ENCODE data around the gene CKAP2L.
A peak's percentile ranks its signal among the peaks of the same experiment; 100 is the strongest.

The CKAP2L gene

DNA sequence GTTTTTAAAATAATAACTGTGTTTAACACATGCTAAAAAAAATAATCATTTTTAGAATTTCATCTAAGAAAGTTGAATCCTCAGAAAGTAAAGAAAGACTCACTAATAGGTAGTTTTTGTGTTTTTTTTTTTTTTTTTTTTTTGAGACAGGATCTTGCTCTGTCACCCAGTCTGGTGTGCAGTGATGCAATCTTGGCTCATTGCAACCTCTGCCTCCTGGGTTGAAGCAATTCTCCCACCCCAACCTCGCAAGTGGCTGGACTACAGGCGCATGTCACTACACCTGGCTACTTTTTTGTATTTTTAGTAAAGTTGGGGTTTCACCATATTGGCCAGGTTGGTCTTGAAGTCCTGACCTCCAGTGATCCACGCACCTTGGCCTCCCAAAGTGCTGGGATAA is 7.1 kb downstream of the CKAP2L start:
- DNase-seq, result no peak

DNA sequence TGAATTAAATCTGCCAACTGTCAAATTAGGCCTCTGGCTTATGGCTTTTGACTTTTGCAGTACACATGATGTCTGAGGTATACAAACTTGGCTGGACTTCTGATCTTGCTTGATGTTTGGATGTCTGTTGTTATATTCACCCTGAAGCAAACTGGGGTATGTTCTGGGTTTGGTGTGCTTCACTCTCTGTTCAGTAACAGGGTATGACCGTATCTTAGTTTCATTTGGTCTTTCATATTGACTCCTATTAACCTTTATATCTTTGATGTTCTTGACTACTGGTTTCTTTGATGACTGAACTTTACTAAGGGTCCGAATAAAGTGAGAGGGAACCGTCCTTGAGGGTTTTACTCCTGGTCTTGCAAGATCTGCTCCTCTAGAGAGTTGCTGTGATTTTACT is 8.2 kb downstream of the CKAP2L start:
- DNase-seq, result no peak

DNA sequence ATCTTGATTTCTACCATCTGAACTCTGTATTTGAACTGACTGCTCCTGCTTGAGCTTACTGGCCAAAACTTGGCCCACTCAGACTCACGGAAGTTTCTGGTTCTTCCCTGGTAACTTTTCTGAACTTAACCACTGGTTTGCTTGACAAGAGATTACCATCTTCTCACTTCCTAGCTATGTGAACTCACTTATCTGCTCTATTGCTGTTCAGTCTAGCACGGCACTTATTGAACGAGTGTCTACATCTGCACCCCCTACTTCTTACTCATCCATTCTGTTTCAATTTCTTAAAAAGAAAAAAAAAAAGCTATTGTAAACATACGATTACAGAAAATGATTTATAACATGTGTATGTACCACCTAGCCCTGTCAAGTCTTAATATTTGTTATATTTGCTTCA is 9.0 kb downstream of the CKAP2L start:
- no peak for DNase-seq

DNA sequence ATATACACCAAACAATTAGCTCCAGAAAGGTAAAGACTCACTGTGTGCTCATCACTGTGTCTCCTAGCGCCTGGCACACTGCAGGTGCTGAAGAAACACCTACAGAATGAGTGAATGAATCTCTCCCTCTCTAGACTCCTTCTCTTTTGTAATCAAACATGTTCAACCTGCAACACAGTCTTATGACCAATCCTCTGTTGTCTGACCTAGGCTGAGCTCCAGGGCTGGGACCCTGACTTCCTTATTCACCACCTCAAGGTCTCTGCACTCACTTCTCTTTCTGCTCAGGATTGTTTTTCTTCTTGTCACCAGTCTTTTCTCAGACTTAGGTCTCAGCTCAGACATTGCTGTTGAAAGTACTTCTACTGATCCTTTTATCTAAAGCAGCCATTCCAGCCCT is 9.8 kb downstream of the CKAP2L start:
- no peak for DNase-seq

DNA sequence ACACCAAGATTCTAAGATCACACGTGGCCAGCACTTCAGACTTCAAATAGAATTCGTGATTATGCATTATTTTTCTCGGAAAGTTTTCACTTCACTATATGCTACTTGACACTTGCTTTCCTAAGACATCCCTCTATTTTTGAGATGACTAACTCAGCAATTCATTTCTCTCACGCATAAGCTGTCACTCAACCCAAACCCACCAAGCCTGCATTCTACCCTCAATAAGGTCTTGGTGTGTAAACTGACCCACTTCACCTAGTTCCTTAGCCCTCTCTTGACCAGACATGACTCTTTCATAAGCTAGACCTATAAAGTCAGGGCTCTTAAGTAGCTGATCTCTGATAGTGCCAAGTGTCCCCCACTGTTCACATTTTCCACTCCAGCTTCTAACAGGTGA is 11.7 kb downstream of the CKAP2L start:
- no peak for DNase-seq

DNA sequence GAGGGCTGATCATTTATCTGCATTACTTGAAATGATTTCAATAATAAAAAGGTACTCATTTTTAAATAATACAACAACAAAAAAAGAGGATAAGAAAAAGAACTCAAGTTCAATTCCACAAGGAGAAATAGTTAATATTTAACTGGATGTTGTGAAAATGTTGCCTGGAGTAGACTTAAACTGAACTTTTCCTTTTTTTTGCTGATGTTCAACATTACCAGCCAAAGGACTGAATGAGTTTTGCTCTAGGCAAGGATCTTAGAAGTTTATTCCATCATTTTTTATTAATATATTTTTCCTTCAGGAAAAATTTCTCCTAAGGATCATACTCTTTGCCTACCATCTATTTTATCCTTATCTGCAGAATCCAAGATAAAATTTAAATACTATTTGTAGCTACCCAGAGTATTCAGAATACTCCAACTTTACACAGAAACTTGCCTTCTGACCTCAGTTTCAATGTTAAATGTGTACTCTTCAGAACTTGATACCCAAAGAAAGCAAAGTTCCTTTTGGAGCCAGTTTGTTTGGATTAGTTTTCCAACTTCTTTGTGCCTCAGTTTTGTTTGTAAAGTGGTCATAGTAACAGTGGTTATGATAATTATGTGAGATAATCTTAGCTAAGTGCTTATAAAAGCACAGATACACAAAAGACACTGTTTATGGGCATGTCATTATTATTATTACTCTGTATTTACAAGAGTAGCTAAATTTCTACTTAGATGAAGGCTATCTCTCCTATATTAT is 12.8 kb downstream of the CKAP2L start:
- no peak for DNase-seq

DNA sequence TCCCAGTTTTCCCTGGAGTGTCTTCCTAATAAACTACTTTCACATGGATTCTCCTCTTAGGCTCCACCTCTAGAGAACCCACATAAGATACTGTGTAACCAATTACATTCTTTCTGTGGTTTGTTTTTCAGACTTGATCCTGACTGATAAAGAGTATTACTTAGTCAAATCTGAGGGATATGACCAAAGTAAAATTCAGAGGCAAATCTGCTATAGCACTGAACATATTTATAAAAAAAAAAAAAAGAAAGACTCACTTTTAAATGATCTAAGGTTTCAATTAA is 13.9 kb downstream of the CKAP2L start:
- DNase-seq, result no peak

DNA sequence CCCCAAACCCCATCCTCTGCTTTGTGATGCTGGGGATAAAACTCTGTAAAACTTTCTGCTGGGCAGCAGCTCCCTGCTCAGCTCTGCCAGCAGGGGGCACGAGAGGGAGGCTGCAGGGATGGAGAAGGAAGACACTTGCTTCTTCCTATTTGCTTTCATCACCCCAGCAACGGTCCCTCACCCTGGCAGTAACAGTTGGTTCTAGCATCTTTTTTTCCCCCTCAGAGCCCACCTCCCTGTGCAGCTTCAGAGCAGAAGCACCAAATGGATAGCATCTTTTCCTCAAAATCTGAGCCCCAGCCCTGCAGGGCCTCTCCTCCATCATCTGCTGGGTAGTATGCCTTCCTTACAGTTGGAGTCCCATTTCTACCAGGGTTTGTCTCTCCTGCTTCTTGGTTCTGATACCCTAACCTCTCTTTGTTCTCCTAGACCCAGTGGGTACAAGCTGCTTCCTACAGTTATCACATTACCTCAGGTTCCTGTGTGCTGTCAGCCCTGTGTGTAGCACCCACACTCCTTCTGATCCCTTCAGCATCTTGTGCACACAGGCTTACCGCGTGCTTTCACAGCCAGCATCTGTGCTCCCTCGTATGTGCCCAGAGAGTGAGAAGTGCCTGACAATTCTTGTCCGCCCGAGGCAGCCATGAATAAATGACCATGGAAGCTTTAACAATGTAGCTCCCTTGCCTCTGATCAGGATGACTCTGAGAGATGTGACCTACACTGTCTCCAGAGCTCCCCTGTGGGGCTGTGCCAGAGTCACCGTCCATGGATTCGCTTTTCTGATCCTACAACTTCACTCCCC is 14.5 kb downstream of the CKAP2L start:
- DNase-seq, result peak; percentile 88

DNA sequence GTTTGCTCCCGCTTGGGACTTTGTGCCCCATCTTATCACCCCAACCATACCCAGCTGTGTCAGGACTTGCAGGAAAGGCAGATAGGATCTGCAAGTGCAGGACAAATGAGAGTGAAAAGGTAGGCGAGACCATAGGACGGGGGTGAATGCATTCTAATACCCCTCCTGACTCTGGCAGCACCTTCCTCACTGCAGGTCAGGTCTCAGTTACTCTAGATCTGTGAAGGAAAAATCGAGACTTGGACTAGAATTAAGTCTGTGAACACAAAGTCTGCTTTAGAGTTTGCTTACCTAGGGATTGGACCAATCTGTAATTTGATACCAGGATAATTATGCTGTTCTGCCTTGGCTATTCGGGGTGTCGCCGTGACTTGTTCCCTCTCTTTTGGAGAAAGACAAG is 23.9 kb downstream of the CKAP2L start:
- DNase-seq, result no peak

DNA sequence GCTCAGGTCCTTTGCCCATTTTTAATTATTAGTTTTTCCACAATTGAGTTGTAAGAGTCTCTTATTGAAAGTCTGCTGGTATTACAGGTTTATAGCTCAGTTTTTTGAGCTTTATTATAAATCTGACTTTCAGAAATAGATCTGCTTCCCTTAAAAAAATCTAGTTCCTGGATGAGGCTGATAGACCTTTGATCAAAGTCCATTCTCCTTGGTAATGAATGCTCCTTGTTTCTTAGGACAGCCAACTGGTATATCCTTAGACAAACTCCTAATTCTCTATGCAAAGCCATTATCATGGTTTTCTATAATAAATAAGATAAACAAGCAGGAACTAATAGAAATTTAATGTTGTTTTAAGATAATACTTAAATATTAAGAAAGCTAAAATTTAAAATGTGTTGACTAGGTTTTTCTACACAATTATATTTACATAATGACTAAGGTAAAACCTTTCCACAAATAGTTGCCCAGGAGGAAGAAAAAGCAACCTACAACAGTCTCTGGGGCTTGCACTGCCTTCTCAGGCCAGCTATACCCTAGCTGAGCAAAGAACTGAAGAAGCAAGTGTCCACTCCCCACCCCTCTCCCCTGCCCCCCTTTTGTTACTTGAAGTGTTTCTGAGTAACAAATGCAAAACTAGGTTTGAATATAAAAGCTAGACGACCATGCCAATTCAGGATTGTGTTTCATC is 26.7 kb downstream of the CKAP2L start:
- no peak for DNase-seq

DNA sequence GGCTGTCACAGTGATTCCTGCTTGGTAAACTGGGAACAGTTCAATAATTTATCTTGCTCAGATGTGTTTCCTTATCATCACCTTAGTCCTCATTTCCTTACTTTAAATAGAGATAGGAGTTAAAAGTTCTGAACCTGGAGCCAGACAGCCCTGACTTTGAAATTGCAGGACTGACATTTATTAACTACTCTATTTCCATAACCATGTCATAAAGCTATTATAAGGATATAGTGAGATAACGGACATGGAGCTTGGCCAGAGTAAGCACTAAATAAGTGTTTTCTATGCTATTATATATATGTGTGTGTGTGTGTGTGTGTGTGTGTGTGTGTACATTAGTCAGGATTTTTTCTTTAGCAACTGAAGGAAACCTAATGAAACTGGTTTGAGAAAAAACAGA is 30.5 kb downstream of the CKAP2L start:
- DNase-seq, result no peak

DNA sequence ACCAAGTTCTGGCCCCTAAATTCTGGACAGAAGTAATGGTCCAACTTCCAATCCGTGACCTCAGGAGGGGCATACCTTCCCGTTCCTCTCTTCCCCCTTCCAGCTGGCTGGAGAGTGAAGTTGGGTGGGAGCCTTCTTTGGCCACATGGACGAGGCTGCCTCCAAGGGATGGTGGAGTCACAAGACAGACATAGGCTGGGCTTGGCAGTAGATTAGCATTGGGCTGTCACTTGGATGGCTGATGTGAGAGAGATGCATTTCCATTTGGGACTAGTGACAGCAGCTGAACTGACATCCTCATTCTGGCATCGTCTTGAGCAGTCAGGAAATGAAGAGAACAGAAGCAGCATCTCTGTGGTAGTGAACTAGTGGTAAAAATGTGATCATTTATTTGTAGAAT is 31.0 kb downstream of the CKAP2L start:
- DNase-seq, result peak; percentile 45

DNA sequence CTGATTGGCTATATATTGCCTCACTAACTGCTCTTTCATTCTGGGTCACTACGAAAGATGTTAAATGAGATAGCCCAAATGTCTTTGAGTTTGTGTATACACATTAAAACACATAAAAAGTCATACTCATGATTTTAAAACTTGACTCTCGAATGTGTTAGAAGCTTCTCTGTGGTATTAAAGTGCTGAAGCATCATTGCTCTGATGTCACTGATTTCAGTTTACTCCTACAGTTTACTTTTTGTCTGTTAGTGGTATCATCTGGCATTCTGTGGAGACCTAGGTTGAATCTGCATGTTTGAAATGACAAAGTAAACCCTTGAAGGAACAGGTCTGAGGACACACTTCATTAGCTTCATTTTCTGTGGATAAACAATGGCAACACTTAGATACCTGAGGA is 32.9 kb downstream of the CKAP2L start:
- peak; percentile 1 for DNase-seq

DNA sequence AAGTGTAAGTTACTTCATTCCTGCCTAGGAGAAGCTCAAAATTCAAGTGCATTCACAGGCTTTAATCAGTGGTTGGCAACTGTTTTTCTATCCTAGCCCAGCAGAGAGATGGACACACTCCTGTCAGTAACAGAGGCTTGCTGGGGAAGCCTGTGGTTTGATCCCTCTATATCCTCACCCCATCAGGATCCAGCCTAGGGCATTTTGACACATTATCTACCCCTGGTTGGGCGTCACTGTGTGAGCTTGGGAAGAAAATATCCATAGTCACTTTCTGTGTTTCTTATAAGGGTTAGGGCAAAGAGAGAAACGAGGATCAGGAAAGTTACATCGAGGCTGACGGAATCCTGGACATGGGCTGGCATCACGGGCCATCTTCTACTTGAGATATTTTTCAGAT is 33.6 kb downstream of the CKAP2L start:
- peak; percentile 41 for DNase-seq

DNA sequence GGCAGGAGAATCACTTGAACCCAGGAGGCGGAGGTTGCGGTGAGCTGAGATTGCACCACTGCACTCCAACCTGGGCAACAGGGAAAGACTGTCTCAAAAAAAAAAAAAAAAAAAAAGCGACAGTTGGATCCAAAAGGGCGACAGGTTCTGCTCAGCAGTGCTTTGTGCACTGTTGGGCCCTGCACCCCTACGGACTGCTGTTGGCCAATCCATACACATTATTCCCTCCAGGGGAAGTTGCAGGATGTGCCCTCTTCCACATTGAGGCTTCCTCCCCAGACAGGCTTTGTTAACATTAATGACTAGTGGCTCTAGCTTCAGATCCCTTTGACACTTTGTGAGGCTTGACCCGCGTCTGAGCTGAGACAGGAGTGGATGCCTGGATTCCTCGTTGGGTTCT is 34.2 kb downstream of the CKAP2L start:
- peak; percentile 0 for DNase-seq

DNA sequence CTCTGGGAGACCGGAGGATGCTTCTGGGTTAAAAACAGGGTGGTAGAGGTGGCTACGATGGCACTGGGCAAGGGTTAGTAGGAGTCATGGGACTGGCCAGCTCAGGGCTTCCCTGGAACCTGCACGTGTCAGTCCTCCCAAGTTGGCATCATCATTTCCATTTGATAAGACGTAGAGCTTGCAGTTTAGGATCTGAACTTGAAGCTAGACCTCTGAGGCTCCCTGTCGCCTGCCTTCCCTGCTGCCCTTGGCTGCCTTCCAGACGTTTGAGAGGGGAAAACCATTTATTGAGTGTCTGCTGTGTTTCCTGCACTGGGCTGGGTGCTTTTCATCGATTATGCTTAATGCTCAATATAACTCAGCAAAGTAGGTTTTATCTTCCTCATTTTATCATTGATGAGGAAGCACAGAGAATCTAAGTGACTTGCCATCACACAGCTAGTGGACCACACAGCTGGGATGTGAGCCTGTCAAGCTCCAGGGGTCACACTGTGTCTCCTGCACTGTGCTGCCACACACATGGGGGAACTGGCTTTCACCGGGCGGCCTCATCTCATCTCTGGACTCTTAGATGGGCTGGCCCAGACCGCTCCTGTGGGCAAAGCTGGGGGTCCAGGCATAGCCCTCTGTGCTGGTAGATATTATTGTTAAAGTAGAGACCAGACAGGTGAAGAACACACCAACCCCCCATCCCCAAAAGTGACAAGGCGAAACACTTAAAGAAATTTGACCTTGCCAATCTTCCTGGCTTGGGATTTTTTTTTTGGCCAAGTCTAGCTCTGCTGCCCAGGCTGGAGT is 35.8 kb downstream of the CKAP2L start:
- no peak for DNase-seq

DNA sequence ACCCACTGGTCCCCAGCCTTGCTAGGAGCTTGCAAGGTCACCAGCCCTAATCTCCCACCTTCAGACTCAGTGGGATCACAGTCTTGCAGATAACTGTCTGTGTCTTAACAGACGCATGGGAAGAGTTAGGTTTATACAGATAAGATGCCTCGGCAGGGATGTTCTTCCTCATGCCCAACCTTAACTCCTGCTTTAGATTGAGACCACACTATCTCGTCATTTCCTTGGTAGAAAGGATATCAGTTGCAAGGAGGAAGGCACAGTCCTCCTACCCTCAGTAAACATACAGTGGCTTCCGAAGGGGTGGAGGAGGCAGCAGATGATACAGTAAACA is 36.4 kb downstream of the CKAP2L start:
- DNase-seq, result no peak

DNA sequence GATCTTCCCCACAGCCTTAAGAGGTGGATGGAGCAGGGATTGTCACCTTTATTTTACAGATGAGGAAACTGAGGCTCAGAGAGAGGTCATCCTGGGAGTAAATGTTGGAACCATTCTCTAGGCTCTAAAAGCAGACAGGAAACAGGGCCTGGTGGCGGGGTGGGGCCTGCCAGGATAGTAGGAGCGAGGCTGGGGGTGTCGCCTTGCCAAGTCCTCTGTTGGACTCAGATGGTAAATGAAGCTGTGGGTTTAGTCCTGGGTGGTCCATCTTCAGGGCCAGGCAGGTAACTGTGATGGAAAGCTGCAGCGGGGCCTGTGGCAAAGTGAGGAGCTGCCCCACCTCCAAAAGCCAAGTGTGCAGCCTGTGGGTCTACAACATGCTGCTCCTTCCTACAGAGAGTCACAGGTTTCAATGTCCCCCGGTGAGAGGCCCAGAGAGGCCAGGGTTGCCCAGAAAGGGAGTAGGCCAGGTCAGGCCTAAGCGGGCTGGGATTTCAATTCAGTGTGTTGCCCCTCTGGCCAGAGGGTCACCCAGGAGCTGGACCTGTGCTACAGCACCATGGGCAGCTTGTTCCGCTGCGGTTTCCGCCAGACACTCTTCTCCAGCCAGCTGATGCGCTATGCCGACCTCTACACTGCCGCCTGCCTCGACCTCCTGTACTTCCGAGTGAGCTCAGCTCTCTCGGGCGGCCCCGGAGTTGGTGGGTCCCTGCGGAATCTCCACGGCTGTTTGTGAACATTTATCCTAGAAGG is 37.0 kb downstream of the CKAP2L start:
- no peak for DNase-seq

DNA sequence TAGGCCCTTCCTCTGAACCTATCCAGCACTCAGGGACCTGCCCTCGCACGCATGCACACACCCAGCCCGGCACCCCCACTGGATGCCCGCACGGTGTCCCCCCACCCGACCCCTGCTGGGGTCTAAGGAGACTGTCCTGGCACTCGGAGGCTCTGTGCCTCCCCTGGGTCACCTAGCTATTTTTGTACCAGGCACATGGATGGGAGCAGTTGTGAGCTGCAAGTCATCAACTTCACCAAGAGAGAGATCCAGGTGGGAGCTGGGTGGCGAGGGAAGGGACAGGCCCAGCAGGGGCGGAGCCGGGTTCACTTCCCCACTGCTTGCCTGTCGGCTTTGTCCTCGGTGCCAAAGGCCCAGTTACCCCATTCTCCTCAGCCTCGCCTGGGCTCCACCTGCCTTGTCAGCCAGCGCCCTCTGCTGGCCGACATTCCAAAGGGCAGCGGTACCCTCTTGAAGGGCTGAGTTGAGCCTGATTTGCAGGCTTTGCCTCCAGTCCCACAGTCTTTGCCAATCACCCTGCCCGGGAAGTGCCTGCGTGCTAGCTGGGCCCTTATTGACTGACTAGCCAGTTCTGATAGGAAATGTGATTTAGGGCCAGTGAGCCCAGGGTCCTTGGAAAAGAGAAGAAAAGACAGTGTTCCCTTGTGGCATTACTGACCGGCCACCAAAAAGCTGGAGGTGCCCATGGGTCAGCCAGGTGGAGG is 37.8 kb downstream of the CKAP2L start:
- peak; percentile 97 for DNase-seq

DNA sequence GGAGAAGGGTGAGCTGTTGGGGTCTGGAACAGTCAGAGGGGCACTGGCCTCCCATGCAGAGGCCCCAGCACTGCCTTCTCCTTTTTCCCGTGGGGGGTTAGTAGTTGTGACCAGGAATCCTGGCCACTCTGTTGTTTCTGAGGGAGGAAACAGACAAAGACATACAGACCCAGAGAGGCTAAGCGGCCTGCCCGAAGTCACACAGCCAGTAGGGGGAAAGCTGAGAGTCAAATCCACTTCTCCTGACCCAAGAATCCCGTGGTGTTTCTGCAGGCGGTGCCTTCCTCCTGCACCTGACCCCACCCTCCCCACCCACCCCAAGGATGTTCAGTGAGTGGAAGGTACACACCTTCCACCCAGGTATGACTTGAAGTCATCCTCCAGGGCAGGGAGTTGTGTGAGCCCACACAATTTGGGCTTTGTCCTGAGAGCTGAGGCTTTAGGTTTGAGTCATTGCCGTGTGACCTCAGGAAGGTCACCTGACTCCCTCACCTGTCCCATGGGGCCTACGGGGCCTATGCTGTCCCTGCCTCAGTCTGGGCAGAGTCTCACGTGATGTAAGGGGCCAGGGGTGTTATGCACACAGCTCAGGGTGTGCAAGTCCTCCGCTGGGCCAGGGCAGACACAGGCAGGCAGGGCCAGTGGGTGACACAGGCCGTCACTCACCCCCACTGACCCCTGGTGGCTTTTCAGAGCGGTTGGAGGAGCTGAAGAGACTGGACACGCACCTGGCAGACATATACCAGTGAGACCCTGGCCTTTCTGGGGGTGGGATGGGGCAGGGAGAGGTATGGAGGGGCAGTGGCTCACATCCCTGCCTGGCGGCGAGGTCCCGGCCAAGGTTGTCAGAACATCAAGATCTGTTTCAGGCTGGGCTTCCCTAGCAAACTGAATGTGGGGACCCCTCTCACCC is 38.6 kb downstream of the CKAP2L start:
- peak; percentile 89 for DNase-seq

All from islet precursor cell (in vitro differentiated cells).